ENCODE data around the gene UBE3B.

DNA sequence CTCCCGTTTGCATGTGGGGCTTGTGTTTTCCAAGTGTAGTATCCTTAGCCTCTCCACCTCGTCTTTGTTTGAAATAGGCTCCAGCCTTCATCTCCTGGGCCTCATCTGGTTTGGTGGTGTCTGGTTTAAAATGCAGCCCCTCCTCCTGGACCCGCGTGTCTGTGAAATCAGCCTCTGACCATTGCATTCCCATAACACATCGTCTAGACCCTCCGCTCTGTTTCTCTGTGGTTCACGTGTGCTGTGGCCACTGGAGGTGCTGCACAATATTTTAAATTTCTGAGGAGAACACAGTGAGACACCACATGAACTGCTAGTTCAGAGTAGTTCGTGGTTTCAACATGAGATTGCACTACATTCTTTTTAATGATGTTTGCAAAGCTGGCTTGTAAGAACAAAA, 35.6 kb downstream of the UBE3B start:
- TF ChIP-seq EZH2phosphoT487 (IDR thresholded peaks at IDR 0.05; ENCODE audit: borderline replicate concordance, low read length): no peak
- TF ChIP-seq EZH2 (IDR thresholded peaks at IDR 0.05; ENCODE audit: low read length, unreplicated experiment): no peak
- TF ChIP-seq, protein P1, sequence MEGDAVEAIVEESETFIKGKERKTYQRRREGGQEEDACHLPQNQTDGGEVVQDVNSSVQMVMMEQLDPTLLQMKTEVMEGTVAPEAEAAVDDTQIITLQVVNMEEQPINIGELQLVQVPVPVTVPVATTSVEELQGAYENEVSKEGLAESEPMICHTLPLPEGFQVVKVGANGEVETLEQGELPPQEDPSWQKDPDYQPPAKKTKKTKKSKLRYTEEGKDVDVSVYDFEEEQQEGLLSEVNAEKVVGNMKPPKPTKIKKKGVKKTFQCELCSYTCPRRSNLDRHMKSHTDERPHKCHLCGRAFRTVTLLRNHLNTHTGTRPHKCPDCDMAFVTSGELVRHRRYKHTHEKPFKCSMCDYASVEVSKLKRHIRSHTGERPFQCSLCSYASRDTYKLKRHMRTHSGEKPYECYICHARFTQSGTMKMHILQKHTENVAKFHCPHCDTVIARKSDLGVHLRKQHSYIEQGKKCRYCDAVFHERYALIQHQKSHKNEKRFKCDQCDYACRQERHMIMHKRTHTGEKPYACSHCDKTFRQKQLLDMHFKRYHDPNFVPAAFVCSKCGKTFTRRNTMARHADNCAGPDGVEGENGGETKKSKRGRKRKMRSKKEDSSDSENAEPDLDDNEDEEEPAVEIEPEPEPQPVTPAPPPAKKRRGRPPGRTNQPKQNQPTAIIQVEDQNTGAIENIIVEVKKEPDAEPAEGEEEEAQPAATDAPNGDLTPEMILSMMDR (conservative IDR thresholded peaks at IDR 0.05; ENCODE audit: low read depth, low read length): no peak

All from PC-3 (cell line).